RWPE2 (cell line): ENCODE data around the gene PGAP1.

Source experiments
- ATAC-seq: fragments of 200-7000 bp; cut with Tn5 transposase; 3 replicates; pipeline ENCODE4 v1.9.1; 2021; ENCODE audit warnings: low read depth
- DNase-seq: peaks from one replicate; pipeline ENCODE4 v3.0.0-alpha.2; 2020; ENCODE audit warnings: low spot score
- H3K27ac ChIP-seq: fragments of 450-650 bp; 2 replicates; pipeline ENCODE4 v1.5.1; 2017; ENCODE audit warnings: mild to moderate bottlenecking; ENCODE audit not compliant: poor library complexity, severe bottlenecking
- H3K27me3 ChIP-seq: fragments of 250-450 bp; sonication (Bioruptor Pico); 2 replicates; pipeline ENCODE4 v1.5.1; 2021; ENCODE audit warnings: mild to moderate bottlenecking, moderate library complexity; ENCODE audit not compliant: insufficient read depth, poor library complexity, severe bottlenecking
- H3K36me3 ChIP-seq: fragments of 250-450 bp; sonication (Bioruptor Pico); 2 replicates; pipeline ENCODE4 v1.5.1; 2020; ENCODE audit warnings: low read depth, mild to moderate bottlenecking, moderate library complexity
- H3K4me1 ChIP-seq: fragments of 250-450 bp; sonication (Bioruptor Pico); 2 replicates; pipeline ENCODE4 v1.5.1; 2021; ENCODE audit warnings: mild to moderate bottlenecking, moderate library complexity; ENCODE audit not compliant: insufficient read depth, poor library complexity, severe bottlenecking
- H3K4me3 ChIP-seq: fragments of 250-450 bp; sonication (Bioruptor Pico); 2 replicates; pipeline ENCODE4 v1.5.1; 2021; ENCODE audit warnings: mild to moderate bottlenecking, moderate library complexity; ENCODE audit not compliant: severe bottlenecking
- H3K9me3 ChIP-seq: fragments of 250-450 bp; sonication (Bioruptor Pico); 2 replicates; pipeline ENCODE4 v1.5.1; 2021; ENCODE audit warnings: mild to moderate bottlenecking, moderate library complexity; ENCODE audit not compliant: severe bottlenecking
- TF ChIP-seq, protein P1 (sequence below): fragments of 450-650 bp; IDR thresholded peaks from one replicate; pipeline ENCODE4 v1.5.1; 2017; ENCODE audit warnings: mild to moderate bottlenecking, moderate library complexity; ENCODE audit not compliant: poor library complexity, severe bottlenecking

Gene PGAP1

GRCh38 chr2:196792865-196793264 lies 133.6 kb downstream of the PGAP1 start:
- TF ChIP-seq, protein P1, sequence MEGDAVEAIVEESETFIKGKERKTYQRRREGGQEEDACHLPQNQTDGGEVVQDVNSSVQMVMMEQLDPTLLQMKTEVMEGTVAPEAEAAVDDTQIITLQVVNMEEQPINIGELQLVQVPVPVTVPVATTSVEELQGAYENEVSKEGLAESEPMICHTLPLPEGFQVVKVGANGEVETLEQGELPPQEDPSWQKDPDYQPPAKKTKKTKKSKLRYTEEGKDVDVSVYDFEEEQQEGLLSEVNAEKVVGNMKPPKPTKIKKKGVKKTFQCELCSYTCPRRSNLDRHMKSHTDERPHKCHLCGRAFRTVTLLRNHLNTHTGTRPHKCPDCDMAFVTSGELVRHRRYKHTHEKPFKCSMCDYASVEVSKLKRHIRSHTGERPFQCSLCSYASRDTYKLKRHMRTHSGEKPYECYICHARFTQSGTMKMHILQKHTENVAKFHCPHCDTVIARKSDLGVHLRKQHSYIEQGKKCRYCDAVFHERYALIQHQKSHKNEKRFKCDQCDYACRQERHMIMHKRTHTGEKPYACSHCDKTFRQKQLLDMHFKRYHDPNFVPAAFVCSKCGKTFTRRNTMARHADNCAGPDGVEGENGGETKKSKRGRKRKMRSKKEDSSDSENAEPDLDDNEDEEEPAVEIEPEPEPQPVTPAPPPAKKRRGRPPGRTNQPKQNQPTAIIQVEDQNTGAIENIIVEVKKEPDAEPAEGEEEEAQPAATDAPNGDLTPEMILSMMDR, result no peak
- DNase-seq, result no peak
- Histone ChIP-seq H3K27ac (no peak overlapping the region), H3K4me3 (no peak overlapping the region), H3K27me3 (no peaks in the 10 kb centered on the region), H3K4me1 (no peaks in the 10 kb centered on the region), H3K9me3 (no peaks in the 10 kb centered on the region), H3K36me3 (peaks cover 97% of the 10 kb centered on the region)
- ATAC-seq, result no peak

DNA sequence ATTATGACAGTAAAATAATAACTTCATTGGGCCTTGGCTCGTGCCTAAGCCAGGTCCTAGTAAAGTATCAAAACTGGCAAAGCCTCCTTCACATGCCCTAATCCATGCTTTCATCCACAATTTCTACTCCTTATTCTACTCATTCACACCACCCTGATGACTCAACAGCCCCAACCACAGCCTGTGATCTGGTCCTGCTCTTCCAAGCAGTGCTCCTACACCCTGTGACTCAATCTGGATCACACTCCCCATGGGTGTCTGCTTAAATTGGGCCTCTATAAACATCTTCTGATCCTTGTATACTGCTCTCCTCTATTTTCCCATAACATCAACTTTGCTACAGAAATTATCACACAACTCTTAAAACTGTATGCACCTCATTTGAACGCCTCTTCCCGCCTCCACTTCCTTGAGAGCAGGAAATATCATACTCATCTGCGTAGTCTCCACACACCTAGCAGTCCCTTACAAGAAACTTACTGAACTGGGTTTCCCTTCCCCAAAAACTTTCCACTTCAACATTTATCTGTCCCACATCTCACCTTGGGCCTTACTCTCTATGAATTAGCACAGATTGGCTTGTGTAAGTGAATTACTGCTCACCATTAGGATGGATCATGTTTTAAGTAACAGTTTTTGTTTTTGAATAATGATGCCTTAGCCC lies 142.9 kb downstream of the PGAP1 start:
- Histone ChIP-seq H3K4me1 (no peaks in the 10 kb centered on the region), H3K9me3 (no peaks in the 10 kb centered on the region), H3K36me3 (peaks cover 90% of the 10 kb centered on the region), H3K27ac (no peak overlapping the region), H3K4me3 (no peak overlapping the region), H3K27me3 (no peaks in the 10 kb centered on the region)
- DNase-seq (no peak), ATAC-seq (peak; percentile 58)
- TF ChIP-seq, protein P1, result no peak
